Mesendoderm (in vitro differentiated cells): ENCODE data around the gene PGM2. TPM values are rescaled to one million over a fixed set of nuclear protein-coding genes. Genes with fewer than 3 reads are reported as not detected.
A peak's percentile ranks its signal among the peaks of the same experiment; 100 is the strongest.
"Not testable (repeated sequence)": the region's sequence is repeated elsewhere in the genome, so short reads cannot be mapped to it uniquely, and the experiment has no call there.

Source experiments
- DNase-seq: peaks from one replicate; pipeline ENCODE4 v3.0.0; 2013
- H2AK5ac ChIP-seq: 2 replicates; pipeline ENCODE4 v1.6.1; 2013; ENCODE audit warnings: low read length, inconsistent platforms
- H2BK120ac ChIP-seq: 2 replicates; pipeline ENCODE4 v1.6.1; 2013; ENCODE audit warnings: low read depth, mild to moderate bottlenecking, low read length, moderate library complexity, mixed read lengths
- H2BK15ac ChIP-seq: replicated peaks from 2 replicates; pipeline ENCODE4 v1.6.1; 2013; ENCODE audit warnings: low read depth, mild to moderate bottlenecking, moderate library complexity
- H2BK5ac ChIP-seq: 2 replicates; pipeline ENCODE4 v1.6.1; 2013; ENCODE audit warnings: low read length, inconsistent platforms
- H3K18ac ChIP-seq: 2 replicates; pipeline ENCODE4 v1.6.1; 2013; ENCODE audit warnings: mild to moderate bottlenecking, low read length, mixed read lengths
- H3K23ac ChIP-seq: one replicate; pipeline ENCODE4 v1.6.1; 2013; ENCODE audit warnings: low read length
- H3K27ac ChIP-seq: 2 replicates; pipeline ENCODE4 v1.5.1; 2013; ENCODE audit warnings: low read depth, mild to moderate bottlenecking, inconsistent platforms, low read length, moderate library complexity
- H3K27me3 ChIP-seq: 2 replicates; pipeline ENCODE4 v1.6.1; 2013; ENCODE audit warnings: low read length, control low read depth, mild to moderate bottlenecking, inconsistent platforms; ENCODE audit not compliant: insufficient read depth, poor library complexity
- H3K36me3 ChIP-seq: 2 replicates; pipeline ENCODE4 v1.6.1; 2013; ENCODE audit warnings: low read length, inconsistent platforms; ENCODE audit not compliant: control insufficient read depth, insufficient read depth
- H3K4ac ChIP-seq: one replicate; pipeline ENCODE4 v1.6.1; 2013; ENCODE audit warnings: low read depth, mild to moderate bottlenecking, low read length, moderate library complexity
- H3K4me1 ChIP-seq: 2 replicates; pipeline ENCODE4 v1.6.1; 2013; ENCODE audit warnings: low read depth, low read length, inconsistent platforms; ENCODE audit not compliant: control insufficient read depth
- H3K4me2 ChIP-seq: 2 replicates; pipeline ENCODE4 v1.6.1; 2013; ENCODE audit warnings: low read length
- H3K4me3 ChIP-seq: 2 replicates; pipeline ENCODE4 v1.5.1; 2013; ENCODE audit warnings: mild to moderate bottlenecking, low read length
- H3K56ac ChIP-seq: one replicate; pipeline ENCODE4 v1.6.1; 2013; ENCODE audit warnings: low read length
- H3K79me1 ChIP-seq: 2 replicates; pipeline ENCODE4 v1.6.1; 2013; ENCODE audit warnings: low read length, inconsistent platforms
- H3K79me2 ChIP-seq: 2 replicates; pipeline ENCODE4 v1.6.1; 2013; ENCODE audit warnings: mild to moderate bottlenecking, low read length; ENCODE audit not compliant: control insufficient read depth, insufficient read depth
- H3K9ac ChIP-seq: 2 replicates; pipeline ENCODE4 v1.6.1; 2013; ENCODE audit warnings: low read length, inconsistent platforms
- H4K5ac ChIP-seq: one replicate; pipeline ENCODE4 v1.6.1; 2013; ENCODE audit warnings: low read length
- H4K8ac ChIP-seq: one replicate; pipeline ENCODE4 v1.6.1; 2013; ENCODE audit warnings: low read depth, mild to moderate bottlenecking, control low read depth, low read length, moderate library complexity
- WGBS: extraction: QIAGEN DNeasy Blood & Tissue Kit; methylation state at CpG from one replicate; pipeline ENCODE4 v1.1.7; 2013; ENCODE audit warnings: low lambda C conversion rate, missing lambda C conversion rate; ENCODE audit not compliant: insufficient coverage; ENCODE audit errors: extremely low coverage; 5-methylcytosine and 5-hydroxymethylcytosine counted together
- polyA plus RNA-seq, 2 experiments: library from polyadenylated mRNA; stranded (reverse); fragments of 200-250 nt; gene quantifications; one replicate each; pipeline ENCODE4 v1.2.3, GENCODE V29; 2013

The PGM2 gene
- 22.5 TPM for polyA plus RNA-seq (2013, experiment 1 of 2)
- polyA plus RNA-seq (2013, experiment 2 of 2), result 22.6 TPM

DNA sequence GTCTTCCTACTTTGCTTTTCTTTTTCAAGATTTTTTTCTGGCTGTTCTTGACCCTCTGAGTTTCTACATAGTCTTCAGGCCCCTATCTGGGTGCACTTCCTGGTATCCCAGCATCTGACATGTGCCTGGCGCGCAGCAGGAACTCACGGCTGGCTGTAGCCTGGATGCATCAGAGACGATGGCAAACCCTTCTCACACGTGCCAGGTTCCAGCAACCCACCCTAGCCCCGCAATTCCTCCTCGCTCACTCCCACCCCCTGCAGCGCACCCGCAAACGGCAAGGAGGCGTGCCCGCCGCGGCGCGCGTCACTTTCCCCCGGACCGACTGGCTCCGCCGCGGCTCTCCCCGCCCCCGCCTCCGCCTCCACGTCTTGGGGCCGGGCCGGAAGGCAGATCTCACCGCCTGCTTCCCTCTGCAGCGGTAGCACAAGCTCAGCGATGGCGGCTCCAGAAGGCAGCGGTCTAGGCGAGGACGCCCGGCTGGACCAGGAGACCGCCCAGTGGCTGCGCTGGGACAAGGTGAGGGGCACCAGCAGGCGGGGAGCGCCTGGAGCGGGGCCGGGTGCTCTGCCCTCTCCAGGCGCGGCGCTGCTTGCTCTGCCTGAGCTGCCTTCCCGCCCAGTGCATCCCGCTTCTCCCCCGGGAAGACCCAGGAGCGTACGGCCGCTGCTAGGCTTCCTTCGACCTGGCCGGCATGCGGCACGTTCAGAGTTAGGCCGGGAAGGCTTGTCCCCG, at the start of gene PGM2:
Gene PGM2, plus strand, starts transcription at position 392 of the 735 bp plus-strand sequence. Its CDS starts 47 bp downstream, at position 439.
- Histone ChIP-seq H2BK120ac (no peak within 1 kb of the TSS), H3K4me3 (peak within 1 kb of the TSS; percentile 79), H4K8ac (no peak within 1 kb of the TSS), H3K4me1 (no peaks in the 10 kb centered on the region), H3K23ac (no peak within 1 kb of the TSS), H2BK15ac (no peak within 1 kb of the TSS), H3K27me3 (no peaks in the 10 kb centered on the region), H4K5ac (no peak within 1 kb of the TSS), H2BK5ac (no peak within 1 kb of the TSS), H2AK5ac (no peak within 1 kb of the TSS), H3K79me1 (no peaks in the 10 kb centered on the region), H3K27ac (no peak within 1 kb of the TSS), H3K18ac (no peak within 1 kb of the TSS), H3K9ac (peak within 1 kb of the TSS; percentile 82), H3K79me2 (no peaks in the 10 kb centered on the region), H3K4ac (no peak within 1 kb of the TSS), H3K56ac (peak within 1 kb of the TSS; percentile 92), H3K4me2 (peak within 1 kb of the TSS; percentile 97), H3K36me3 (no peaks in the 10 kb centered on the region)
- DNase-seq, result peak; percentile 92
- WGBS, result no CpG with 5 or more reads among the region's 57 CpGs

DNA sequence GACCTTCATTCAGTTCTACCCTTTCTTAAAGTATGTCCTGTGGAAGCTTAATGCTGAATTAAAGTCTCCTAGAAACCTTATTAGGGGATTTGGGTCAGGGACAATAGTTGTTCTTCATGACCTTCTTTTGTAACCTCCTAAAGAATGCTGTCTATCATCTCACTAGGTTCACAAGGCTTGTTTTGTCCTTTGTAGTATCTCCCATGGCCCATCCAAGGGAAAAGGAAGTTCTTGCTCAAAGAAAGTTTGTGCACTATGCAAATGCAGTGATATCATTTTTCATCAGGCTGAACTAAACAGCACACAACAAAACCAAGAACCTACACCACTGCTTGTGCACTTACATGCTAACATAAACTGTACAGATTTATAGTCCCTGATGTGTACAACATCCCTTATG, 46.6 kb upstream of the PGM2 start:
- Histone ChIP-seq H3K4me3 (no peak overlapping the region), H2BK15ac (no peak overlapping the region), H4K8ac (no peak overlapping the region), H3K4ac (no peak overlapping the region), H3K4me2 (no peak overlapping the region), H3K27me3 (no peaks in the 10 kb centered on the region), H2BK120ac (no peak overlapping the region), H3K36me3 (no peaks in the 10 kb centered on the region), H3K56ac (no peak overlapping the region), H3K79me2 (no peaks in the 10 kb centered on the region), H3K79me1 (no peaks in the 10 kb centered on the region), H3K18ac (no peak overlapping the region), H3K23ac (no peak overlapping the region), H4K5ac (no peak overlapping the region), H3K27ac (no peak overlapping the region), H2BK5ac (no peak overlapping the region), H3K9ac (no peak overlapping the region), H2AK5ac (no peak overlapping the region), H3K4me1 (no peaks in the 10 kb centered on the region)
- DNase-seq, result no peak

DNA sequence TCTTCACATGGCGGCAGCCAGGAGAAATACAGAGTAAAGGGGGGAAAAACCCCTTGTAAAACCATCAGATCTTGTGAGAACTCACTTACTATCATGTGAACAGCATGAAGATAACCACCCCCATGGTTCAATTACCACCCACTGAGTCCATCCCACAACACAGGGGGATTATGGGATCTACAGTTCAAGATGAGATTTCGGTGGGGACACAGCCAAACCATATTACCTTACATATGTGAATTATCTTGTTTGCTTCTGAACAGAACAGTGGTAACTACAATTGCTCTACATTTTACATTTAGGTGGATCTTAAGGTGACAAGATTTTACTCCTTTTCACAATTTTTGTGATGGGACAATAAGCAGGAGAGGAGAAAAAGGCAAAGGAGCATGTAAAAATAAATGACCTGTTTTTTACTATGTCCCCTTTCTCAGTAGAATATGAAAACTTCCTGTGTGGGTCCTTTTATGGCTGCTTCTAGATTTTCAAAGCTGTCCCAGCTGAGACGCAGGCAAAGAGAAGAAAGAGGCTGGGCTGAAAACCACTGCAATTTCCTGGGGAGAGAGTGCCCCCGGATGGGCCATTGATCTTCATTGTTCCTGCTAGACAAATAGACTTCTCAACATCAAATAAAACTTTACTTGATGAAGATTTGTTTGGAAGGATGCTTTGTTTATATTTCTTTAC, 45.9 kb upstream of the PGM2 start:
- H2BK15ac ChIP-seq, result no peak overlapping the region
- DNase-seq, result no peak
- WGBS, result no CpG with 5 or more reads among the region's 4 CpGs
- H3K27ac ChIP-seq, result no peak overlapping the region
- no peak overlapping the region for H2BK120ac ChIP-seq
- H3K79me2 ChIP-seq, result no peaks in the 10 kb centered on the region
- no peaks in the 10 kb centered on the region for H3K27me3 ChIP-seq
- H3K79me1 ChIP-seq, result no peaks in the 10 kb centered on the region
- H3K4me1 ChIP-seq, result no peaks in the 10 kb centered on the region
- no peak overlapping the region for H3K18ac ChIP-seq
- no peaks in the 10 kb centered on the region for H3K36me3 ChIP-seq
- H3K4me3 ChIP-seq, result no peak overlapping the region
- H3K56ac ChIP-seq, result no peak overlapping the region
- no peak overlapping the region for H2AK5ac ChIP-seq
- H3K4ac ChIP-seq, result no peak overlapping the region
- H3K4me2 ChIP-seq, result no peak overlapping the region
- H2BK5ac ChIP-seq, result no peak overlapping the region
- no peak overlapping the region for H4K8ac ChIP-seq
- no peak overlapping the region for H4K5ac ChIP-seq
- no peak overlapping the region for H3K9ac ChIP-seq
- H3K23ac ChIP-seq, result no peak overlapping the region

DNA sequence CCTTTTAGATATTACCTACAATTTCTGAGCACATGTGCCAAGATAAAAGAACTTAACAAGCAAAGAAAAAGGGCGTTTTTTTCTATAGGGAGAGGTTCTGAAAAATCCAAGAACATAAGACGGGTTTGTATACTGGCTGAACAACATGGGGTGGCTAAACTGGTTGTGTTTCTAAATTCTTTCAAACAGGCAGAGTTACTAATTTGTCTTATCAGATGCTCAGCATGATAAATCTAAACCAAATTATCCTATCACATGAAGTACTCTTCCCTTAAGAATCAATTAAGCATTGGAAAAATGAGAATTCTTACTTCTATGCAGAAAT, 45.4 kb upstream of the PGM2 start:
- Histone ChIP-seq H2AK5ac (no peak overlapping the region), H3K56ac (no peak overlapping the region), H3K4me2 (no peak overlapping the region), H3K79me2 (no peaks in the 10 kb centered on the region), H3K9ac (no peak overlapping the region), H3K27me3 (no peaks in the 10 kb centered on the region), H3K4me3 (no peak overlapping the region), H2BK120ac (no peak overlapping the region), H3K79me1 (no peaks in the 10 kb centered on the region), H2BK5ac (no peak overlapping the region), H2BK15ac (no peak overlapping the region), H4K8ac (no peak overlapping the region), H3K36me3 (no peaks in the 10 kb centered on the region), H4K5ac (no peak overlapping the region), H3K18ac (no peak overlapping the region), H3K23ac (no peak overlapping the region), H3K27ac (no peak overlapping the region), H3K4me1 (no peaks in the 10 kb centered on the region), H3K4ac (no peak overlapping the region)
- WGBS, result no CpG with 5 or more reads among the region's 2 CpGs
- no peak for DNase-seq

DNA sequence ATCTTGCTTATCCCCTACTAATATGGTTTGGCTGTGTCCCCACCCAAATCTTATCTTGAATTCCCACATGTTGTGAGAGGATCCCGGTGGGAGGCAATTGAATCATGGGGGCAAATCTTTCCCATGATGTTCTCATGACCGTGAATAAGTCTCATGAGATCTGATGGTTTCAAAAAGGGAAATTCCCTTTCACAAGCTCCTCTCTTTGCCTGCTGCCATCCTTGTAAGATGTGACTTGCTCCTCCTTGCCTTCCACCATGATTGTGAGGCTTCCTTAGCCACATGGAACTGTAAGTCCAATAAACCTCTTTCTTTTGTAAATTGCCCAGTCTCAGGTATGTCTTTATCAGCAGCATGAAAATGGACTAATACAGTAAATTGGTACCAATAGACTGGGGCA, 40.2 kb upstream of the PGM2 start:
- H3K4me3 ChIP-seq, H3K4me2 ChIP-seq, H3K79me1 ChIP-seq, H3K79me2 ChIP-seq, H3K27me3 ChIP-seq, H3K4ac ChIP-seq, H2BK5ac ChIP-seq, H2BK120ac ChIP-seq, DNase-seq, H2BK15ac ChIP-seq, H3K18ac ChIP-seq, H2AK5ac ChIP-seq, H4K8ac ChIP-seq, H3K27ac ChIP-seq, H3K4me1 ChIP-seq, H3K56ac ChIP-seq, H3K36me3 ChIP-seq, H4K5ac ChIP-seq, H3K23ac ChIP-seq, H3K9ac ChIP-seq: not testable (repeated sequence)
- WGBS, result no CpG with 5 or more reads among the region's 2 CpGs
